Stomach (tissue), 4 donors: ENCODE results near the gene RPS27A.

Experiments
- POLR2A ChIP-seq, 4 donors: fragments of 450-650 bp; IDR thresholded peaks; one replicate each; pipeline ENCODE4 v1.6.1; 2016; ENCODE audit warnings: antibody characterized with exemption in 4 of 4, control low read depth in 2 of 4, mild to moderate bottlenecking in 1 of 4, moderate library complexity in 1 of 4
- TF ChIP-seq, protein P1 (sequence below), 7 experiments: fragments of 450-650 bp in 4 of 7; fragments of 200-600 bp in 3 of 7; sonication (generic) in 3 of 7; IDR thresholded peaks; one replicate each; pipeline ENCODE4 v1.5.1; 2016 to 2019; ENCODE audit warnings: antibody characterized with exemption in 7 of 7, control low read depth in 2 of 7, mild to moderate bottlenecking in 1 of 7

DNA sequence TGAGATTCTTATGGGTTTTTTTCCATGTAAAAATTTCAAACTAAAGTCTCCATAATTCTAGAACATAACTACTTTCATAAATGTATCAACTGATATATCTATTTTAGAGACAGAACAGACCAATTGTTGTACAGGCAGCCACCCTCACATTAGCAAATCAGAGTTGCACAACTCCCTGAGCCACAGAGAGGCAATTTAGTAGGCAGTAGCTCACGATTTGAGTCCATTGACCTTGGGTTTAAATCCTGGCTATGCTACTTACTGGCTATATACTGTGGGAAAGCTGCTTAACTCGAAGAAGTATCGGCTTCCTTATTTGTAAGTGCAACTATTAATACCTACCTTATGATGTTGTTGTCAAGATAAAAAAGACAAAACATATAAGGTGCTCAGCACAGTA lies 20.3 kb downstream of the RPS27A start:
- TF ChIP-seq POLR2A (IDR thresholded peaks at IDR 0.05), result no peak
- TF ChIP-seq, protein P1, sequence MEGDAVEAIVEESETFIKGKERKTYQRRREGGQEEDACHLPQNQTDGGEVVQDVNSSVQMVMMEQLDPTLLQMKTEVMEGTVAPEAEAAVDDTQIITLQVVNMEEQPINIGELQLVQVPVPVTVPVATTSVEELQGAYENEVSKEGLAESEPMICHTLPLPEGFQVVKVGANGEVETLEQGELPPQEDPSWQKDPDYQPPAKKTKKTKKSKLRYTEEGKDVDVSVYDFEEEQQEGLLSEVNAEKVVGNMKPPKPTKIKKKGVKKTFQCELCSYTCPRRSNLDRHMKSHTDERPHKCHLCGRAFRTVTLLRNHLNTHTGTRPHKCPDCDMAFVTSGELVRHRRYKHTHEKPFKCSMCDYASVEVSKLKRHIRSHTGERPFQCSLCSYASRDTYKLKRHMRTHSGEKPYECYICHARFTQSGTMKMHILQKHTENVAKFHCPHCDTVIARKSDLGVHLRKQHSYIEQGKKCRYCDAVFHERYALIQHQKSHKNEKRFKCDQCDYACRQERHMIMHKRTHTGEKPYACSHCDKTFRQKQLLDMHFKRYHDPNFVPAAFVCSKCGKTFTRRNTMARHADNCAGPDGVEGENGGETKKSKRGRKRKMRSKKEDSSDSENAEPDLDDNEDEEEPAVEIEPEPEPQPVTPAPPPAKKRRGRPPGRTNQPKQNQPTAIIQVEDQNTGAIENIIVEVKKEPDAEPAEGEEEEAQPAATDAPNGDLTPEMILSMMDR (IDR thresholded peaks at IDR 0.05), result no peak
